GM21786 (cell line): Measurements from ENCODE around the gene ZNF618.

Experiments used
- ATAC-seq: cut with Tn5 transposase; IDR thresholded peaks from one replicate; pipeline ENCODE4 v1.9.1; 2021; ENCODE audit not compliant: unreplicated experiment

The ZNF618 gene

GRCh38 chr9:113955076-113955752 is 79.1 kb downstream of the ZNF618 start:
- no peak for ATAC-seq

- ATAC-seq: no peak
Observed at GRCh38 chr9:113956901-113957300, 80.8 kb downstream of the ZNF618 start.

- ATAC-seq: no peak
Observed at GRCh38 chr9:113957351-113957750, 81.2 kb downstream of the ZNF618 start.

GRCh38 chr9:113957821-113958341 is 81.8 kb downstream of the ZNF618 start:
- no peak for ATAC-seq

GRCh38 chr9:113958556-113958955 is 82.4 kb downstream of the ZNF618 start:
- ATAC-seq: no peak

GRCh38 chr9:113960768-113961167 is 84.7 kb downstream of the ZNF618 start:
- ATAC-seq: no peak

- ATAC-seq: no peak
Observed at GRCh38 chr9:113962396-113962795, 86.3 kb downstream of the ZNF618 start.

- ATAC-seq: no peak
Observed at GRCh38 chr9:113963017-113963620, 87.0 kb downstream of the ZNF618 start.

- ATAC-seq: no peak
Observed at GRCh38 chr9:113963696-113964494, 87.8 kb downstream of the ZNF618 start.

GRCh38 chr9:113964495-113965170 is 88.5 kb downstream of the ZNF618 start:
- ATAC-seq: no peak

- no peak for ATAC-seq
Observed at GRCh38 chr9:113966394-113966793, 90.3 kb downstream of the ZNF618 start.

GRCh38 chr9:113967380-113967779 is 91.3 kb downstream of the ZNF618 start:
- ATAC-seq: no peak

- ATAC-seq: no peak
Observed at GRCh38 chr9:113969343-113969742, 93.2 kb downstream of the ZNF618 start.

GRCh38 chr9:113973226-113973625 is 97.1 kb downstream of the ZNF618 start:
- no peak for ATAC-seq

- ATAC-seq: no peak
Observed at GRCh38 chr9:113973963-113974413, 97.9 kb downstream of the ZNF618 start.

- ATAC-seq: no peak
Observed at GRCh38 chr9:113976915-113977314, 100.8 kb downstream of the ZNF618 start.

GRCh38 chr9:113978725-113979342 is 102.7 kb downstream of the ZNF618 start:
- no peak for ATAC-seq

- no peak for ATAC-seq
Observed at GRCh38 chr9:113979343-113980127, 103.4 kb downstream of the ZNF618 start.

- ATAC-seq: no peak
Observed at GRCh38 chr9:113984639-113985380, 108.7 kb downstream of the ZNF618 start.
